ENCODE results near the gene ETS1.

DNA sequence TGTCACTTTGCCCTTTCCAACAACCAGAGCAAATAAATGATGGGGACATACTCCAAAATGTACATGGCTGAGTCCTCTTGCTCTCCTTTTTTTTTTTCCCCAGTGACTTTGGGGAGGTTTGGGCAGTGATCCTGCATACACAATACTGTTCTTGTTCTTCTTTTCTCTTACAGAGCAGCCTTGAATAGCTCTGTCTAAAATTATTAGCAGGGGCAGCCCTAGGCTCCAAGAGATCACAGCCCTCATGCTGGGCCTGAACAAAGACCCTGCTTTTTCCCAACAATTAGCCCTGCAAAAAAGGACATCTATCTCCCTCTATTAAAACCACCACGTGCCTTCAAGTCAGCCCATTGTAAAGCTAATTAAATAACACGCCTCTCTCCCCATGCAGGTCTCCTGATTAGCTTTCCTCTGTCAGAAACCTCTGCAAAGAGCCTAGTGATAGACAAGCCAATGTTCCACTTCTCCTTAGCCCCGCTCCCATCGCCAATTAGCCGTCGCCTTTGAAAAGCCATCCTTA, 54.7 kb downstream of the ETS1 start:
- TF ChIP-seq, protein P1, sequence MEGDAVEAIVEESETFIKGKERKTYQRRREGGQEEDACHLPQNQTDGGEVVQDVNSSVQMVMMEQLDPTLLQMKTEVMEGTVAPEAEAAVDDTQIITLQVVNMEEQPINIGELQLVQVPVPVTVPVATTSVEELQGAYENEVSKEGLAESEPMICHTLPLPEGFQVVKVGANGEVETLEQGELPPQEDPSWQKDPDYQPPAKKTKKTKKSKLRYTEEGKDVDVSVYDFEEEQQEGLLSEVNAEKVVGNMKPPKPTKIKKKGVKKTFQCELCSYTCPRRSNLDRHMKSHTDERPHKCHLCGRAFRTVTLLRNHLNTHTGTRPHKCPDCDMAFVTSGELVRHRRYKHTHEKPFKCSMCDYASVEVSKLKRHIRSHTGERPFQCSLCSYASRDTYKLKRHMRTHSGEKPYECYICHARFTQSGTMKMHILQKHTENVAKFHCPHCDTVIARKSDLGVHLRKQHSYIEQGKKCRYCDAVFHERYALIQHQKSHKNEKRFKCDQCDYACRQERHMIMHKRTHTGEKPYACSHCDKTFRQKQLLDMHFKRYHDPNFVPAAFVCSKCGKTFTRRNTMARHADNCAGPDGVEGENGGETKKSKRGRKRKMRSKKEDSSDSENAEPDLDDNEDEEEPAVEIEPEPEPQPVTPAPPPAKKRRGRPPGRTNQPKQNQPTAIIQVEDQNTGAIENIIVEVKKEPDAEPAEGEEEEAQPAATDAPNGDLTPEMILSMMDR (IDR thresholded peaks at IDR 0.05): no peak
- no peak for TF ChIP-seq POLR2A (IDR thresholded peaks at IDR 0.05)

Measured in Peyer's patch (tissue), 4 donors.